Uterus (tissue), 4 donors: ENCODE measurements around the gene INSIG1. TPM values are rescaled to one million over a fixed set of nuclear protein-coding genes. Genes with fewer than 3 reads are reported as not detected.

Experiments
- DNase-seq, 2 donors: peaks; one replicate each; pipeline ENCODE4 v3.0.0-alpha.2; 2019 to 2020
- H3K27ac ChIP-seq, 2 donors: fragments of 200-600 bp; sonication (generic); 1 replicate in 1 of 2; 2 replicates in 1 of 2; pipeline ENCODE4 v1.5.1; 2016 to 2018
- H3K27me3 ChIP-seq, 2 donors: fragments of 200-600 bp; sonication (generic); one replicate each; pipeline ENCODE4 v1.5.1; 2018 to 2019; ENCODE audit warnings: control low read depth in 1 of 2
- H3K36me3 ChIP-seq, 2 donors: fragments of 200-600 bp; sonication (generic); one replicate each; pipeline ENCODE4 v1.5.1; 2019; ENCODE audit warnings: control low read depth in 1 of 2
- H3K4me1 ChIP-seq, 2 donors: fragments of 200-600 bp; sonication (generic); one replicate each; pipeline ENCODE4 v1.5.1; 2018 to 2019; ENCODE audit warnings: control low read depth in 1 of 2
- H3K4me3 ChIP-seq, 2 donors: fragments of 200-600 bp; sonication (generic); 1 replicate in 1 of 2; 2 replicates in 1 of 2; pipeline ENCODE4 v1.5.1; 2018 to 2019; ENCODE audit warnings: mild to moderate bottlenecking in 1 of 2
- H3K9me3 ChIP-seq, 2 donors: fragments of 200-600 bp; sonication (generic); one replicate each; pipeline ENCODE4 v1.5.1; 2019; ENCODE audit warnings: control low read depth in 1 of 2
- CTCF ChIP-seq, 4 experiments: fragments of 200-600 bp in 2 of 4; fragments of 450-650 bp in 2 of 4; sonication (generic) in 2 of 4; IDR thresholded peaks; one replicate each; pipeline ENCODE4 v1.5.1; 2016 to 2019; ENCODE audit warnings: antibody characterized with exemption in 4 of 4, mild to moderate bottlenecking in 2 of 4, moderate library complexity in 1 of 4
- POLR2A ChIP-seq, 2 donors: fragments of 450-650 bp; IDR thresholded peaks; one replicate each; pipeline ENCODE4 v1.6.1; 2016; ENCODE audit warnings: antibody characterized with exemption in 2 of 2, mild to moderate bottlenecking in 1 of 2, moderate library complexity in 1 of 2
- intact Hi-C: fragments of 100-400 bp; cut with DNase I; formaldehyde crosslinking; loops from one replicate; pipeline ENCODE4 v1.15.1; 2023; ENCODE audit warnings: low total_unique reads
- total RNA-seq, 4 donors: library from RNA; depleted of rRNA in 3 of 4; stranded (reverse); fragments of >200 nt in 3 of 4; gene quantifications; one replicate each; pipeline versions ENCODE4 v1.1.0 to v1.2.4, GENCODE V29; 2014 to 2023
- donor health status: DM: yes; HTN: yes; CAD: no.

The INSIG1 gene
- total RNA-seq, 4 donors from 2014 or later, result 11.0 to 46.6 (median 22.0) TPM

GRCh38 chr7:155311826-155312537 is 14.3 kb downstream of the INSIG1 start:
- intact Hi-C loops, result no loop called here
- Histone ChIP-seq H3K9me3 (no peaks in the 10 kb centered on the region), H3K4me1 (no peaks in the 10 kb centered on the region), H3K27me3 (no peaks in the 10 kb centered on the region), H3K4me3 (no peak overlapping the region), H3K36me3 (no peaks in the 10 kb centered on the region), H3K27ac (no peak overlapping the region)
- DNase-seq, result no peak
- TF ChIP-seq CTCF (IDR thresholded peaks at IDR 0.05), result no peak
- TF ChIP-seq POLR2A (IDR thresholded peaks at IDR 0.05), result no peak

GRCh38 chr7:155312633-155313032 is 15.0 kb downstream of the INSIG1 start:
- no peaks in the 10 kb centered on the region for H3K36me3 ChIP-seq
- TF ChIP-seq CTCF (IDR thresholded peaks at IDR 0.05) (no peak), POLR2A (IDR thresholded peaks at IDR 0.05) (no peak)
- no peak overlapping the region for H3K27ac ChIP-seq
- H3K4me3 ChIP-seq, result no peak overlapping the region
- H3K27me3 ChIP-seq, result no peaks in the 10 kb centered on the region
- H3K4me1 ChIP-seq, result no peaks in the 10 kb centered on the region
- no peaks in the 10 kb centered on the region for H3K9me3 ChIP-seq
- intact Hi-C loops, result no loop called here
- no peak for DNase-seq

GRCh38 chr7:155313096-155313495 is 15.4 kb downstream of the INSIG1 start:
- Histone ChIP-seq H3K4me1 (no peaks in the 10 kb centered on the region), H3K27ac (no peak overlapping the region), H3K27me3 (no peaks in the 10 kb centered on the region), H3K36me3 (no peaks in the 10 kb centered on the region), H3K9me3 (no peaks in the 10 kb centered on the region), H3K4me3 (no peak overlapping the region)
- intact Hi-C loops, result no loop called here
- TF ChIP-seq CTCF (IDR thresholded peaks at IDR 0.05), result no peak
- TF ChIP-seq POLR2A (IDR thresholded peaks at IDR 0.05), result no peak
- no peak for DNase-seq

GRCh38 chr7:155315977-155316376 is 18.3 kb downstream of the INSIG1 start:
- Histone ChIP-seq H3K27me3 (no peaks in the 10 kb centered on the region), H3K36me3 (no peaks in the 10 kb centered on the region), H3K4me3 (no peak overlapping the region), H3K4me1 (no peaks in the 10 kb centered on the region), H3K9me3 (no peaks in the 10 kb centered on the region), H3K27ac (no peak overlapping the region)
- intact Hi-C loops, result no loop called here
- DNase-seq, result no peak
- TF ChIP-seq CTCF (IDR thresholded peaks at IDR 0.05) (no peak), POLR2A (IDR thresholded peaks at IDR 0.05) (no peak)

- no peak for TF ChIP-seq POLR2A (IDR thresholded peaks at IDR 0.05)
- TF ChIP-seq CTCF (IDR thresholded peaks at IDR 0.05), result no peak
- Histone ChIP-seq H3K4me1 (no peaks in the 10 kb centered on the region), H3K4me3 (no peak overlapping the region), H3K27ac (no peak overlapping the region), H3K36me3 (no peaks in the 10 kb centered on the region), H3K9me3 (no peaks in the 10 kb centered on the region), H3K27me3 (no peaks in the 10 kb centered on the region)
- intact Hi-C loops, result no loop called here
- no peak for DNase-seq
Measured at GRCh38 chr7:155316427-155317113, 18.9 kb downstream of the INSIG1 start.
